ENCODE measurements around the gene ZFAND2B.

ZFAND2B gene

GRCh38 chr2:219220652-219221402 lies 14.2 kb downstream of the ZFAND2B start:
- DNase-seq (ENCODE audit: low spot score): no peak

- no peak for DNase-seq (ENCODE audit: low spot score)
Observed at GRCh38 chr2:219221957-219222518, 15.5 kb downstream of the ZFAND2B start.

DNA sequence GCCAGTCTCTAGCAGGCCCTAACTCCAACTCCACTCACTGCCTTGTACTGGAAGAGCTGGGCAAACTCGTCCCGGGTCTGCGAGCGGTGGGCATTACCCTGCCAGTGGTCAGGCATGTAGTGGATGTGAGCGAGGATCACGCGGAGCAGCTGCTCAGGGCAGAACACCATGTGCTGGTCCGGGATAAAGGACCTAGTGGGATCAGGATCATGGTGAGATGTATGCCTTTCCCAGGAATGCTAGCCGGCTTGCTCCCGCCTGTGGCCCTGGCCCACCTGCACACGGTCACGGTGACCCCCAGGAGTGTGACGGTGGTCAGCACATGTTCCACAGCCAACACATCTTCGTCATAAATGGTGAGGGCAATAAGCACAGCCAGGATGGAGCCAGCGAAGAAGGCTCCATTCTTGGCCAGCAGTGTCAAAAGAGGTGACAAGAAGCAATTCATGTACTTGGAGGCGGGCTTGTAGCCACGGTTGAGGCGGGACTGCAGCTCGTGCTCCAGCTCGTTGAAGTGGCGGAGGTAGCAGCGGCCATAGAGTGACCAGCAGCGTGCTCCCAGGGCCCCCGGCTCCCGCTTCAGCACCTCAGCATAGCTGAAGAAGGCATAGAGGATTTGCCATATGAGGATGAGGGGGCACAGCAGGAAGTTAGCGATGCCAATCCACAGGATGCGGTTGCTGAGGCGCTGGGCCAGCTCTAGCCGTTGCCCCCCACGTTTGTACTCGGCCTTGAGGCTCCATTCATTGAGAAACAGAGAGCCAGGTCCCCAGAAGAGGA lies 17.4 kb downstream of the ZFAND2B start:
- no peak for DNase-seq (ENCODE audit: low spot score)

GRCh38 chr2:219225350-219225749 lies 18.8 kb downstream of the ZFAND2B start:
- DNase-seq (ENCODE audit: low spot score): no peak

- DNase-seq (ENCODE audit: low spot score): no peak
Observed at GRCh38 chr2:219228041-219228910, 21.7 kb downstream of the ZFAND2B start.

DNA sequence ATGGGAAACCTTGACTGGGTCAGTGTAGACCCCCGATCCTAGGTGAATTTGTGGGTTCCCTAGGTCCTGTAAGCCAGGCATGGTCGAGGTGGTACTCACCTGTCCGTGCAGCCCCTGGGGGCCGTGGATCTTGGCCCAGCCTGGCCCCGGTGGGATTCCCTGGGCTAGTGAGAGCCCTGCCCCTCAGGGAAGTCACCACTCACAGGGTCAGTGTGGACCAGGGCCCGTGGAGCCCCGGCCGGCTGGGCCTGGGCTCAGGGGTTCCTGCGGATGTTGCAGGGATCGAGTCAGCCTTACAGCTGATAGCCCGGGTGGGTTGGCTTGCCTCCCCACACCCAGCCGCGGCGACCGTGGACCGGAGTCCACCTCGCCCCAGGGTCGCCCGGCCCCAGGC lies 22.3 kb downstream of the ZFAND2B start:
- DNase-seq (ENCODE audit: low spot score): no peak

- DNase-seq (ENCODE audit: low spot score): peak; percentile 99
Observed at GRCh38 chr2:219229305-219230058, 22.9 kb downstream of the ZFAND2B start, which contains the start of the genes ANKZF1 and ATG9A. Gene ANKZF1 (plus strand): TSS chr2:219229806. CDS start chr2:219230258, 452 bp downstream. Gene ATG9A (minus strand): TSS chr2:219229636. CDS start chr2:219228024, 1,612 bp downstream.

DNA sequence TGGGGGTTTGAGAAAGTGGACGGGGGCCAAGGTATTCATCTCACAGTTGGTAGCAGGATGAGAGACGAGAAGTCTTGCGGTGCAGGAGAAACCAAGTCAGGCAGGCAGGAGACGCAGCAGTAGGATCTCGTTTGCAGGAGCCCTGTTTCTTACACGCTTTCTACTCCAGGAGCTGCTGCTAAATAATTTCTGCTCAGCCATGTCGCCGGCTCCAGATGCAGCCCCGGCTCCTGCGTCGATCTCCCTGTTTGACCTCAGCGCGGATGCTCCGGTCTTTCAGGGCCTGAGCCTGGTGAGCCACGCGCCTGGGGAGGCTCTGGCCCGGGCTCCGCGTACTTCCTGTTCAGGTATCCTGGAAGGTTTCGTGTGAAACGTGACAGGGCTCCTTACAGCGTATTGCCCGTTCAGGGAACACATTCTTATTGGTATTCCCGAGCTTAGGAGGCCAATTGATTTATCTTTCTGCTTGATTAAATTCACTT lies 23.5 kb downstream of the ZFAND2B start:
- peak; percentile 65 for DNase-seq (ENCODE audit: low spot score)

- no peak for DNase-seq (ENCODE audit: low spot score)
Observed at GRCh38 chr2:219234331-219234730, 27.7 kb downstream of the ZFAND2B start.

GRCh38 chr2:219243291-219243761 lies 36.7 kb downstream of the ZFAND2B start:
- no peak for DNase-seq (ENCODE audit: low spot score)

DNA sequence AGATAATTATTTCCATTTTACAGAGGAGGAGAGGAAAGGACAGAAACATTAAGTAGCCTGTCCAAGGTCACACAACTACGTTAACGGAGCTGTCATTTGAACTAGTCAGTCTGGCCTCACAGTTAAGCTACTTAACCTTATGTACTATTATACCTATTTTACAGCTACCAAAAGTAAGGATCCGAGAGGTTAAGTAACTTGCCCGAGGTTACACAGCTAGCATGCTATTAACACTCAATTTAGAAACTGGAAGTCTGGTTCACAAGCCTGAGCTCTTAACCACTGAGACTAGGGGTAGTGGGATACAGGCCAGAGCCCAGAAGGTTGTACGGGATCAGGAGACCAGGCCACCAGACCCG lies 38.2 kb downstream of the ZFAND2B start:
- no peak for DNase-seq (ENCODE audit: low spot score)

DNA sequence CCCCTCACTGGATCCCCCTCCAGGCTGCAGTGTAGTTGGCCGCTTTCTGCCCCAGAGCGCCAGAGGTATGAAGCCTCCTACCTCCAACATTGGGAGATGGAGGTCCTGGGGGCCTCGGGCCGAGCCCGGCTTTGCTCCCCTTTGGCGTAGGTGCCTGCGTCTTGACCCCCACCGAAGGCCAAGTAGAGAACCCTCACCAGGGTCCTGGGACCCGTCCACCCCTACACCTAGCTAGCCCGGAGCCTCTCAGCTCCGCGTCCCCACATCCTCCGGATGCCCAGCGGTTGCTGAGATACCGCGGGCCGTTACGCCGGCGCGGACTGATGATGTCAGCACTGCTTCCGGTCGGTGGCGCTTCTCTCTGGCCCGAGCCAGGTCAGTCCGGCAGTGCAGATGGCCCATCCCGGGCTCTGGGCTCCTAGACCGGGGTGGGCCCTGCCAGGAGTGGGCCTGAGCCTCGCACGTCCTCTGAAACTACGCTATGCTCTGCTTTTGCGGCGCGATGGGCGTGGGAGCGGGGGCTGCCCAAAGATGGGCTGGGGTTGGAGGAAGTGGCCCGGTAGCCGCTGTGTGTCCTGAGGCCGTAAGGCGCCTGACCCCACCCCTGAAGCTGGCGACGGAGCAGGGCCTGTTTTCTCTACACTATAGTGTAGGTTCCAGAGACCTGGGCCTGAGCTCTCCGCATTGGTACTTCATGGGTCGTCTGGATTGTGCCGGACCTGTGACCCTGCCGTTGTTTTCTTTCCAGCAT lies 38.7 kb downstream of the ZFAND2B start, which contains the start of the genes GLB1L and STK16:
GLB1L (minus strand) TSS at position 297 of the 751 bp plus-strand sequence. CDS start 1,871 bp downstream, outside the sequence.
STK16 (plus strand) TSS at position 332 of the 751 bp plus-strand sequence. CDS start 521 bp downstream, outside the sequence.
- DNase-seq (ENCODE audit: low spot score): peak; percentile 83

DNA sequence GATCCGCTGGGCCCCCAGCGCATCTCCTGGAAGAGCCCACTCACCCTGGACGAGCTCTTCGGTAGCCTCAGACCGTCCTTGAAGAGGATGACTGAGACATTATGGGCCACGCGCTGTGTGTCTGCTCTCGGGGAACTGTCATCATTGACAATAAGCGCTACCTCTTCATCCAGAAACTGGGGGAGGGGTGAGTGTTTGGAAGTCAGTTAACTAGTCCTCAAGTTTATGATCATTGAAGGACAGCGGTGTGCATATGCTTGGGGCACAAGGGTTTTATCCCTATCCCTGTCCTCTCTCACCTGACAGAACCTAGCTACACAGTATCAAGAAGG lies 39.3 kb downstream of the ZFAND2B start:
- no peak for DNase-seq (ENCODE audit: low spot score)

DNA sequence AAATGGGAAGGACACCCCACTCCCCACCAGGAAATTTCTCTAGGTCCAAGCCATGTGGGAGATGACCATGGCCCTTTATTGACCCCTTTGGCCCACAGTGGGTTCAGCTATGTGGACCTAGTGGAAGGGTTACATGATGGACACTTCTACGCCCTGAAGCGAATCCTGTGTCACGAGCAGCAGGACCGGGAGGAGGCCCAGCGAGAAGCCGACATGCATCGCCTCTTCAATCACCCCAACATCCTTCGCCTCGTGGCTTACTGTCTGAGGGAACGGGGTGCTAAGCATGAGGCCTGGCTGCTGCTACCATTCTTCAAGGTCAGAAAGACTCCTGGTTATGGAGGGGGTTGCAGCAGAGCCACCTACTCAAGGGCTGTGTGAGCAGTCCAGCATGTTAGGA lies 40.0 kb downstream of the ZFAND2B start:
- no peak for DNase-seq (ENCODE audit: low spot score)

GRCh38 chr2:219247678-219248642 lies 41.4 kb downstream of the ZFAND2B start:
- no peak for DNase-seq (ENCODE audit: low spot score)

- DNase-seq (ENCODE audit: low spot score): no peak
Observed at GRCh38 chr2:219248845-219249202, 42.2 kb downstream of the ZFAND2B start.

- DNase-seq (ENCODE audit: low spot score): peak; percentile 90
Observed at GRCh38 chr2:219249203-219249980, 42.8 kb downstream of the ZFAND2B start.

All from SW480 (cell line).